GM21717 (cell line): ENCODE results near the gene ISOC2.

Experiments
- ATAC-seq: cut with Tn5 transposase; IDR thresholded peaks from one replicate; pipeline ENCODE4 v1.9.1; 2021; ENCODE audit warnings: mild to moderate bottlenecking, moderate library complexity; ENCODE audit not compliant: unreplicated experiment

ISOC2 gene

DNA sequence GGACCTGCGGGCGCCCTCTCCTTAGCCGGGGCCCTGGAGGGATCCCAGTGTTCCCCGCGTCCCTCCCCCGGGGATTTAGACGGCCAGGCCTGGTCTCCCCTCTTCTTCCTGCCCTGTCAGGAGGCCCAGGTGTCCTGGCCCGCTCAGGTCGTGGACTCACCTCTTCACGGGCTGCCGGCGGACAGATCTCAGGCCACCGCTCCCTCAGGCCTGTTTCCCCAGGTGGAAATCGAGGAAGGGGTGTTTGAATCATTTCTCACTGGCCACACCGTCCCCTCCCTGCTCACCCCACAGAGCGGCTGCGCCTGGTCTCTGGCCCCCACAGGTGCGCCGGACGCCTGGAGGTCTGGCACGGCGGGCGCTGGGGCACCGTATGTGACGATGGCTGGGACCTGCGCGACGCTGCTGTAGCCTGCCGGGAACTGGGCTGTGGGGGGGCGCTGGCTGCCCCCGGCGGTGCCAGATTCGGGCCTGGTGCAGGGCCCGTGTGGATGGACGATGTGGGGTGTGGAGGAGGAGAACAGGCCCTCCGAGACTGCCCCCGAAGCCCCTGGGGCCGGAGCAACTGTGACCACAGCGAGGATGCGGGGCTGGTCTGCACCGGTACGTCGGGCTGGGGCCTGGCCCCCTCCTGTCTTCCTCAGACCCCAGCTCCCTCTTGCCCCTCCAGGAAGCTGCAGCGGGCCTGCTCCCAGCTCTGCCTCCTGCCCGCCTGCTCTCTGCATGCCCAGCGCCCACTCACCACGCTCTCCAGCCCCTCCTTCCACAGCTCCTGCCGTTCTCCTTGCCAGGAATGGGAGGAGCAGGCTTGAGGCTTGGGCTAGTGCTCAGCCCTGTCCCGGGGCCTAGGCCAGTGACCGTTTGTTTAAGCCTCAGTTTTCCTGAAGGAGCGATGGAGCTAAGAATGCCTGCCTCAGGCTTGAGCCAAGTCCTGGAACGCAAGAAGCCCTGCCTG, 29.3 kb upstream of the ISOC2 start:
- ATAC-seq: no peak

DNA sequence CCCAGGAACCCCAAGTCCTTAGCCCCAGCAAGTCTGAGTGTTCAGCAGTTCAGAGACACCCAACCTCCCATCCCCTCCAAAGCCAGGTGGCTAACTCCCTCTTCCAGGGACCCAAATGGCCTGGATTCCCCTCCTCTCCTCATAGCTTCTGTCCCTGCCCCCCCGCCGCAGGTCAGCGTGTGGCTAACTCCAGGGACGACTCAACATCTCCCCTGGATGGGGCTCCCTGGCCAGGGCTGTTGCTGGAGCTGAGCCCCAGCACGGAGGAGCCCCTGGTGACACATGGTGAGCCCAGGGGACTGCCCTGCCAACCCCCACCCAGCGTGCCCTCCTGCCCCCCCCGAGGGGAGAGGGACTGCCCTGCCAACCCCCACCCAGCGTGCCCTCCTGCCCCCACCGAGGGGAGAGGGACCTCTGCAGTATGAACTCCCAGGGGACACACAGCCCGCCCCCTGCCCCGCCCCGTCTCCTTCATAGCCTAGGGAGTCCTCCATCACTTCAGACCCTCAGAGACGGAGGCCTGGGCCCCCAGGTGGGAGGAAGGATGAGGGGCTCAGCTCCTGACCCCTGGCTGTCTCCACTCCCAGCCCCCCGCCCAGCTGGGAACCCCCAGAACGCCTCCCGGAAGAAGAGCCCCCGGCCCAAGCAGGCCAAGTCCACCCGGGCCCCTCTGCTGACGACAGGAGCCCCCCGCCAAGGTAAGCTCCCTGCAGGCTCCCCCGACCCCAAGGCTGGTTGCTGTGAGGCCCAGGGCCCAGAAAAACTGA, 28.5 kb upstream of the ISOC2 start:
- no peak for ATAC-seq

- ATAC-seq: no peak
Measured at GRCh38 chr19:55488986-55489710, 27.7 kb upstream of the ISOC2 start.

DNA sequence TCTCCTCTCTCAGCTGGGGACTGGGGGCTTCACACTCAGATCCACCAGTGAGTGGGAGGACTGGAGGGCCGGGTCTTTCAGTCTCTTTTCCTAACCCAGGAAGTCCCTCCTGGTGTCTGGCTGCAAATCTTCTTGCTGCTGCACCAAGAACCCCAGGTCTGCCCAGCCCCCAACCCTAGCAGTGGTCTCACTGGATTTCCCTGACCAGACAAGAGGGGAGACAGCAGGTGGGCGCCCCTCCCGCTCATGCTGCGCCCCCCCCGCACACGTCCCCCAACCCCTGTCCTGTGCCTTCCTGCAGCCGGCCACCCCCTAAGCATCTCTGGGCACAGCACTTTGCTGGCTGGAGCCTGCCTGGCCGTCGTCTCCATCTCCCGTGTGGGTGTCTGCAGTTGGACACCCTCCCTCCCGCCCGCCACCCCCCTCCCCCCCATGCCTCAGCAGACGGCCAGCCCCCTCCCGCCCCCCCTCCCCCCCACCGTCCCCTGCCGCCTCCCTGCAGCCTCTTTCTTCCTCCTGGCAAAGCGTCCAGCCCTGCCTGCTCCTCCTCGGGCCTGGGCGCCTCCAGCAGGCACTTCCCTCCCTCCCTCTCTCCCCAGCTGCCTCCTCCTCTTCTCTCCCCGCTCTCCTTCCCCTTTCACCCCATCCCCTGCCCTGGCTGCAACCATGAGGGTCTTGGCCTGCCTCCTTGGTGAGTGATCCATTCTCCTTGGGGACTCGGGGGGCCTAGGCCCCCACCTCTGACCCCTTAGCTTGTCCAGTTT, 26.7 kb upstream of the ISOC2 start, which contains the start of gene SSC5D:
Gene SSC5D (plus strand): TSS at position 513 of the 764 bp plus-strand sequence. CDS start 154 bp downstream, at position 667.
- ATAC-seq: no peak

- ATAC-seq: no peak
Measured at GRCh38 chr19:55486971-55487923, 25.8 kb upstream of the ISOC2 start.

DNA sequence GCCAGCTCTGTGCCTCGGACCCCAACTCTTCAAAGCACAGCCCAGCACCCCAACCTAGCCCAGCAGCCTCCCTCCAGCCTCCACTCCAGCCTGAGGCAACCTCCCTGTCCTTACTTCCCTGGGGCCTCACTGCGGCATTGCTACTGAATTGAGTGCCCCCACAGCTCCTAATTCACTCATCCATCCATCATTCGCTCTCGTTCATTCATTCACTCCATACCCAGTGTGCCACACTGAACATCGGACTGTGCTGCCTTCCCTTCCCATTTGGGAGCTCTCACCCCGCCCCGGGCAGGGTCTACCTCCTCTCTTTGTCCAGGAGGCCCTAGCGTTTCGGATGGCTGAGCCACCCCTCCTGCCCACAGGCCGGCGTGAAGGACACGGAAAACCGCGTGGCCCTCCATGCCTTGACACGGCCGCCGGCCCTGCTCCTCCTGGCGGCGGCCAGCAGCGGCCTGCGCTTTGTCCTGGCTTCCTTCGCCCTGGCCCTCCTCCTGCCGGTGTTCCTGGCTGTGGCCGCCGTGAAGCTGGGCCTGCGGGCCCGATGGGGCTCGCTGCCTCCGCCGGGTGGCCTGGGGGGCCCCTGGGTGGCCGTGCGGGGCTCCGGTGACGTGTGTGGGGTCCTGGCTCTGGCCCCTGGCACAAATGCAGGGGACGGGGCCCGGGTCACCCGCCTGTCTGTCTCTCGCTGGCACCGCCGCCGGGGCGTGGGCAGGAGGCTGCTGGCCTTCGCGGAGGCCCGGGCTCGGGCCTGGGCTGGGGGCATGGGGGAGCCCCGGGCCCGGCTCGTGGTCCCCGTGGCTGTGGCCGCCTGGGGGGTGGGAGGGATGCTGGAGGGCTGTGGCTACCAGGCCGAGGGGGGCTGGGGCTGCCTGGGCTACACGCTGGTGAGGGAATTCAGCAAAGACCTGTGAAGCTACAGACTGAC, 24.9 kb upstream of the ISOC2 start:
- ATAC-seq: no peak

- no peak for ATAC-seq
Measured at GRCh38 chr19:55485439-55486011, 24.1 kb upstream of the ISOC2 start.

- no peak for ATAC-seq
Measured at GRCh38 chr19:55484593-55485438, 23.4 kb upstream of the ISOC2 start, which contains the start of gene NAT14. NAT14 (plus strand) TSS chr19:55485188; CDS start chr19:55485709, 521 bp downstream.

- ATAC-seq: no peak
Measured at GRCh38 chr19:55483706-55484592, 22.5 kb upstream of the ISOC2 start.

- no peak for ATAC-seq
Measured at GRCh38 chr19:55482967-55483705, 21.7 kb upstream of the ISOC2 start.

DNA sequence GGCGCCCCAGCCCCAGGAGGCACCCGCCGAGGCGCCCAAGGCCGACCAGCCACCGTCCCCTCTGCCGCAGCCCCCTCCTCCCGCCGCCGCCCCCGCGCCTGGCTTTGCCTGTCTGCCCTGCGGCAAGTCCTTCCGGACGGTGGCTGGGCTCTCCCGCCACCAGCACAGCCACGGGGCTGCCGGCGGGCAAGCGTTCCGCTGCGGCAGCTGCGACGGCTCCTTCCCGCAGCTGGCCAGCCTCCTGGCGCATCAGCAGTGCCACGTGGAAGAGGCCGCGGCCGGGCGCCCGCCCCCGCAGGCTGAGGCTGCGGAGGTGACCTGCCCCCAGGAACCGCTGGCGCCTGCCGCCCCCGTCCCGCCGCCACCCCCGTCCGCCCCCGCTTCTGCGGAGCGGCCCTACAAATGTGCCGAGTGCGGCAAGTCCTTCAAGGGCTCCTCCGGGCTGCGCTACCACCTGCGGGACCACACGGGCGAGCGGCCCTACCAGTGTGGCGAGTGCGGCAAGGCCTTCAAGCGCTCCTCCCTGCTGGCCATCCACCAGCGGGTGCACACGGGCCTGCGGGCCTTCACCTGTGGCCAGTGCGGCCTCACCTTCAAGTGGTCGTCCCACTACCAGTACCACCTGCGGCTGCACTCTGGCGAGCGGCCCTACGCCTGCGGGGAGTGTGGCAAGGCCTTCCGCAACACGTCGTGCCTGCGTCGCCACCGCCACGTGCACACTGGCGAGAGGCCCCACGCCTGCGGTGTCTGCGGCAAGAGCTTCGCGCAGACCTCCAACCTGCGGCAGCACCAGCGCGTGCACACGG, 20.9 kb upstream of the ISOC2 start:
- ATAC-seq: no peak

- no peak for ATAC-seq
Measured at GRCh38 chr19:55481794-55482155, 20.3 kb upstream of the ISOC2 start.

- ATAC-seq: no peak
Measured at GRCh38 chr19:55481148-55481793, 19.8 kb upstream of the ISOC2 start.
